ENCODE data around the gene TPGS2.

- TF ChIP-seq CTCF (IDR thresholded peaks at IDR 0.05) (no peak), POLR2A (IDR thresholded peaks at IDR 0.05) (no peak)
Observed at GRCh38 chr18:36772241-36772723, 56.5 kb downstream of the TPGS2 start.
